HG02981 (cell line): ENCODE data around the gene GRB10.

Source experiments
- ATAC-seq: cut with Tn5 transposase; IDR thresholded peaks from one replicate; pipeline ENCODE4 v1.9.1; 2021; ENCODE audit warnings: mild to moderate bottlenecking, moderate library complexity; ENCODE audit not compliant: unreplicated experiment

The GRB10 gene

DNA sequence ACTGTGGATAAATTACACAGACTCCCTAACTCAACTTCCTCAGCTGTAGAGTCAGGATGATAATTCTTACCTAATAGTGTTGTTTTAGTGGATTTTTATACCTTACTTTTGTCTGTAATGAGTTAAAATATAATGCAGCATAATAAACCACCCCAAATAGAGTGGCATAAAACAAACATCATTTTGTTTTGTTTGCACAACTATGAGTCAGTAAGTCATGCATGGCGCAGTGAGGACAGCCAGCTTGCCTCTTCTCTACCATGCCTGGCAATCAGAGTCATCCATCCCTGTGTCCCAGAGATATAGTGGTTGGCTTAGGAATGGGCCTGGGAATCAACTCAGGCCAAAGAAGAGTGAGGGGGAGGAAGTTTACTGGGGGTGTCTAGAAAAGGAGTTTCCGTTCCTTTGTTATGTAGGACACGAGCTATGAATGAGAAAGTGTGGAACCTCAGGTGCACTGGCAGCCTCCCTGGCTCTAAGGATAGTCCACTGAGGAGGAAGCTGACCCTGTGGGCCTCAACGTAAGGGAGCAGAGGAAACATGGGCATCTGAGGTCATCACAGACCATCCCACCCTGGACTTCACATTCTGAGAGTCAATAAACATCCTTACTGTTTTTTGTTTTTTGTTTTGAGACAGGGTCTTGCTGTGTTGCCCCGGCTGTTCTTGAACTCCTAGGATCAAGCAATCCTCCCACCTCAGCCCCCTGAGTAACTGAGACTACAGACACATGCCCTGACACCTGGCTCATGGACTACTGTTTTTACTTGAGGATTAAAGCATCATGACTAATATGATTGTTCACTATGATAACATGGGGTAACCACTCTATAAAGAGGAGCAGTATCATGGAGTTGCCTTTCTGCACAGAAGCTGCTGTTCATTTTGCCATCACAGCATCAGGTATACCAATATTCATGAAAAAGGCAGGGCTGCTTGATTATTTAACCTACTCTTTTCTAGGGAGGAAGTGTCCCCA, 21.0 kb upstream of the GRB10 start:
- ATAC-seq: no peak

DNA sequence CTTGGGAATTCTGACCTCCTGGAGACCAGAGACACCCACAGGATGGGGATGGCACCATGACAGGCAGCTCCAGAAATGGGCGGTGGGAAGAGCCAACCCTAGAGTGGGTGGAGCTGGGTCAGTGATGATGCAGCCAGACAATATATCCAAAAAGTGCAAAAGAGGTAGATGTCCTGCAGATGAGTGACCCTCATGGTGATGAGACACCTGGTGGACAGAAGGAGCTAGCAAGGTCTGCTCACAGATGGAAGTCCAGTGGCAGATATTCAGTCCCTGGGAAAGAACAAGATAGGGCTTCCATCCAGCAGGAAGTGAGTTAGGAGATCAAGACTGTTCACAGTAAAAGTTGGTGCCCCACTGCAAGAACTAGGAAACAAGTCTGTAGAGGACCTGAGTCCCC, 19.2 kb upstream of the GRB10 start:
- ATAC-seq: no peak

DNA sequence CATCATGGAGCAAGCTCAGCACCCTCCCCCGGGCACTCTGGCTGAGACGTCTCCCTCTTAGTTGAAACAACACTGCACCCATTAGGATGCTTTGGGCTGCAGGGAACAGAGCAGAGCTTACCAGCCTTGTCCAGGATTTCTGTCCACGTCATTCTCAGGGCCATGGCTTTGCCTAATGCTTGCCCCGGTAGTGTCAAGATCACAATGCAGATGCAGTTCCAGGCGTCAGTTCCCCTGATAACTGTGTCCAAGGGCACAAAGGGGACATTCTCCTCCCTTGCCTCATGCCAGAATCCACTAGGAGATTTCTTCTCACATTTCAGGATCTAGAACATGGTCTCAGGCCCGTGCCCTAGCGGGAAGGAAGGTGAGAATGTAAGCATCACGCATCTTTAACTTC, 17.2 kb upstream of the GRB10 start:
- no peak for ATAC-seq

DNA sequence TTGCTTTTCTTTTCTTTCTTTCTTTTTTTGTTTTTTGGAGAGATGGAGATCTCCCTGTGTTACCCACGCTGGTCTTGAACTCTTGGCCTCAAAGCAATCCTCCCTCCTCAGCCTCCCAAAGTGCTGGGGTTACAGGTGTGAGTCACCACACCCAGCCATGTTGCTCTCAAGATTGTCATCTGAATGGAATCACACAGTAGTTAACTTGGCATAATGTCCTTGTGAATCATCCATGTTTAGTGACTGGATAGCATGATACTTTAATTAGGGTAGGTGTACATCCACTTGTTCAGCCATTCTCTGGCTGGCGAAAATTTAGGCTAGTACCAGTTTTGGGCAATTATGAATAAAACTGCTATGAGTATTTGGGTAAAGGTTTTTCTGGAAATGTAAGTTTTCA, 15.4 kb upstream of the GRB10 start:
- ATAC-seq: no peak

DNA sequence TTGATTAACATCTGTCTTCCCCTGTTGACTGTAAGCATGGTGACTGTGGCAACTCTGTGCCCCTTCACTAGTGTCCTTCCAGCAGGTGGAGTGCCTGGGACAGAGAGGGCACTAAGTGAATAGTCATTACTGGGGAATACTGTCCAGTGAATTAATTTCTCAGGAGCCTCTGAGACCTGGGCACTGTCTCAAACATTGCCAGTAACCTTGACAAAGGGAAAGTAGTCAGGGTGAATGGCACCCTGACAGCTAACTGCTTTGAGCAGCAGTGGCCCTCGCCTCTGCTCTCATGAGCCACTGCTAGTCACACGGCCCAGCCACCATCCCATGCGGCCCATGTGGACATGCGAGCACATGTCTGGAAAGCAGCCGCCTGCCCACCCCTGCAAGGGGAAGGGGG, 13.1 kb upstream of the GRB10 start:
- ATAC-seq: no peak

DNA sequence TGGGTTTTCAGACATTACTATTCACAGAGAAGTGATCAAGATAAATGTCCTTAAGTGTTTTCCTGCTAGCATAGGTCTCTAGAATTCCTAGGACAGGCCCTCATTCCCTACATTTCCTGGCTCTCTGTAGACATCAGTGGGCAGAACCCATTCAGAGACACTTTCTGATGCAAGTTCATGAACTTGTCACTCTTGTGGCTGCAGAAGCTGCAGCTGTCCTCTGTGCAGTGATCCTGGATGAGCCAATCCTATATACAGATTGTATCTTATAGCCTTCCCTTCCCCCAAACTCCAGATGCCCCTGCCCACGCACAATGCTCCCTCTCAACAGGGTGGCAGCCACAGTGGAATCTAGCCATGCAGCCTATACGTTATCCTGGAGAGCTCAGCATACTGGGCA, 12.6 kb upstream of the GRB10 start:
- no peak for ATAC-seq

DNA sequence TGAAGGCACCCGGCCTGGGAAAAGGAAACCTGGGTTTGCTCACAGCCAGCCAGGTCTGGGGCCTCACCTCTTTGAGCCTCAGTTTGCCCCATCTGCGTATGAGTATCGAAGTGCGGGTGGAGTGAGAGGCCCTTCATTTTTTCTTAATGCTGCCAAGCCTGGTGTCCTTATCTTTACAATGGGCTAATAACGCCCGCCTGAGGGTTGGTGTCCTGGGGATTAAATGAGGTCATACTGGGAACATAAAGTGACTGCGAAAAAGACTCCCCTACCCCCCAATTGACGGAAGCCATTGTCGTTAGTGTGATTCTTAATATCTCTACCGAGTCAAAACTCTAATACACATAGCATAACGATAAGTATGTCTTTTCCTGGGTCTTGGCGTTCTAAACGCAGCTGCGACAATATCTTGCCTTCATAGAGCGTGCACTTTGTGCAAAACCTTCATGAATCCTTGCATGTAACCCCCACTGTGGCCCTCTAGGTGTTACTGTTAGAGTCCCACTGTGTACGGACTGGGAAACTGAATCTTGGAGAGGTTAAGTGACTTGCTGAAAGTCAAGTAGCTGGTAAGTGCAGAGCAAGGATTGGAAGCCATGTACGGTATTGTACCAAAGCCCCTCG, 11.4 kb upstream of the GRB10 start:
- ATAC-seq: no peak

DNA sequence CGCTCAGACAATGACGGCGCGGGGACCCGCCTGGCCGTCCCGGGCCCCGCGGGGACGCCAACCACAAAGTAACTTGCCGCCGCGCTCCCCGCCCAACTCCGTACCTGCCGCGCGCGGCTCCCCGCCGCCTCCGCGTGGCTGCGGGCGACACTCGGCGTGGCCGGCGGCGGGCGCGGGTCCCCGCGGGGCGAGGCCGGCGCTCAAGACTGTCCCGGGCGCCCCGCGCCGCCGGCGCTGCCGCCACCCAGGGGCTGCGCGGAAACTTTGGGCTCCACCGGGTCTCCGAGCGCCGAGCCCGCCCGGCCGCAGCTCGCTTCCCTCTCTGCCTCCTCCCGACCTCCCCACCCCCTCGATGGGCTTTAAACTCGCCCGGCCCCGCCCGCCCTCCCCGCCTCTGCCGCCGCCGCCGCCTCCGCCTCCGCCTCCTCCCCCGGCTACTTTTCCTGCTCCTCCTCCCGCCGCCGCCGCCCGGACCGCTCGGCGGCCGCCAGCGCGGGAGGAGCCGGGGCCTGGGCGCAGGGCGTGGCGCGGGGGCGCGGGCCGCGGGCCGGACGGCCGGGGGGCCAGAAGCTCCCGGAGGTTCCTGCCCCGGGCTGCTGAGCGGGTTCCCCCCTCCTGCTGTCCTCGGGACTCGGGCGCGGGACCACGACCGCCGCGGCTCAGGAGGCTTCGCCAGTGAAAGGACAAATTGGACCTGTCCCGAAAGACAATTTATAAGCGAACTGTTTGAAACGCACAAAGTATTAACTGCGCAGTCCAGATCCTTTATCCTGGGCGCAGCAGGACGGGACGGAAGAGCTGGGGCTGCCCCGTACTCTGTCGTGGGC, 10.6 kb upstream of the GRB10 start:
- no peak for ATAC-seq

DNA sequence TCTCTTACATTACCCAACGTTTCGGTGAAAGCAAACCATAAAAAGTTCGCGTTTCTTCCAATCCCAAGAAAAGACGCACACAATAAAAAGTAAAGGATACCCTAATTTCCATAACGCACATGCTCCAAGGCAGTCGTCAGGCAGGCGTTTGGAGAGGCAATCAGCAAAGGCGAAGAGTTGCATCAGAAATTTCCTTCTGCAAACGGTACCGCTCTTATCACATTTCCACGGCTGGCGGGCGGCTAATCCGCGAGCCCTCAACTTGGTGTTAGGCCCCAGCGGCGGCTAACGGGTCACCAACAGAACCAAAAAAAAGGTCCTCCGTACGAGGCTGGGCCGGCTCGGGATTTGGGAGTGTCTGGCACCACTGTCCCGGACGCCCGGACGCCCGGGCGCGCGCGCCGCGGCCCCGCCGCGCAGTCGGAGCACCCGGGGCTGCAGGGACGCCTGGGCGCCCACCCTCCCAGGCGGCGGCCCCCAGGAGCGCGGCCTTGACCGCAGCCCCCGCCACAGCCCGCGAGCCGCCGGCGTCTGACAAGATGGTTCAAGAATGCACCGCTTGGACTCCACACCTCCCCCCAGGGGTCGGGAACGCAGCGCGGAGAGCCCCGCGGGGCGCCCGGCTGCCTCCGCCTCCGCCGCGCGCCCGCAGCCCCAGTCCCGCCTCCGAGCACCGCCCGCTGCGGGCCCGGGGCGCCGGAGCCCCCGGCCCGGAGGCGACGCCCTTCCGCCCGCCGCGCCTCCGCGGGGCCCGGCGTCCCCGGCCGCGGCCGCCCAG, 9.8 kb upstream of the GRB10 start:
- ATAC-seq: no peak

DNA sequence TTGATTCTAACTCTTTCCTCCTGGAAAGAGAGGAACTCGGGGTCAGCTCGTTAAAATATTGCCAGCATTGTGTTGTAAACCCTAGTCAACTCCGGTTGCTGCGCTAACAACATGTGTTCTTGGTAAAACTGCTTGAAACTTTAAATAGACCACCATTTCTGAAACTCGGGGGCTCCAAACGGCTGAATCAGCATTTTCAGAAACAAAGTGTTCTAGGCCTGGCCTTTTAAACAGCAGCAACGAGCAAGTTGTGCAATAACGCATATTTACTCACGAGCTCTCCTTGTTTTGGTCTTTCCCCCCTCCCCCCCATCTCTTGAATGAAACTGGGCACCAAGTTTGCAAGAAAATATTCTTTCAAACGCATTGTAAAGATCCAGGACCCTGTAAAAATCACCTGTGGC, 9.2 kb upstream of the GRB10 start:
- ATAC-seq: no peak

DNA sequence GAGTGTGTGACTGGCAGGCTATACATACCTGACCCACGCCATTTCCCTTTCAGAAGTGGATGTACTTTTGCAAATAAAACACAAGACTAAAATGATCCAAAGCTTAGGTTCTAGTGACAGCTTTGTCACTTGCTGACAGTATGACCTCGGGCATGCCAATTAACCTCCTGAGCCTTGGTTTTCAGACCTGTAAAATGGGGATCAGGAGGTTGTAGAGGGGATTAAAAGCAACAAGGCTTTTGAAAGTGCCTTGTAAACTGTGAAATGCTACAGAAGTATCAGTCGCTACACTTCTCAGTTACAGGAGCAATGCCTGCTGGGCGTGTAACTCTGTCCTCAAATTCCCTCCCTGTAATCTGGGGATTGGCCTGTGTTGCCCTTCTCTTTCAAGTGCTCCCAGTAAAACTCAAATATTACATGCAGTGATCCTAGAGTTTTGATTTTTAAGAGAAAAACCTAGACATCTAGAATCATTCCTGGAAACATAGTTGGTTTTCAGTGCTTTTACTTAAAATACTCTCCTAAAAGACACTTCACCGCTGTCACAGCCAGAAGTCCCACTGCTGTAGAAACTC, 8.8 kb upstream of the GRB10 start:
- no peak for ATAC-seq

DNA sequence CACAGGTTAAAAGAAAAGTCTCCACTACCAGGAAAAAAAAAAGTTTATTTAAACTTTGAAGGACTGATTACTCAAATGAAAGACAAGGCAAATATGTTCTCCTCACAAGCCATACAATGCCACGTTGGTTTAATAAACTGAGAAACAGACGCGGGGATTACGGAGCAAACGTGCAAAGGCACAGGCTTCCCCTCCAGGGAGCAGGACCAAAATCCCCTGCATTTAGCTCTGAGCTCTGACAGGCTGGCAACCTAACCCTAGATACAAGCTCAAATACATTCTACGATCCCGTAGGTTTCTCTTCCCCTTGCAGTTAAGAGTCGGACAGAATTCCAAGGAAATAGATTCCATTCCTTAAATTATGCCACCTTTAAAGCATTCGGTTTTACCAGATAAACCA, 7.7 kb upstream of the GRB10 start:
- ATAC-seq: no peak

DNA sequence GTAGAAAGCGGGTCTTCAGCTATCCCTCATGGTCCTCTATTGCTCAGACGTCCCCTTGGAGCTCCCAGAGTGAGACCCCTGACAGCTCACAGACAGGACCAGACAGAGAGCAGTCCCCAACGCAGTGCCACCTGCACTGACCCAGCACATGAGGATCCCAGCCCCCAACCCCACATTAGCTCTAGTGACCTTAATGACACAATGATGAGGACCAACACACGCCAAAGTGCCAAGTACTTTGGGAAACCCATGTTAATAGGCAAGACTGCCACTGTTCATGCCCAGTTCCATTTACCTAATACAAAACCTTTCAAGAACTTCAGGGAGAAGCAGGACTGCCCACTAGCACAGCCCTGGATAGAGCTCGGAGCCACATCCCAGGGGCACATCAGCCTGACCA, 5.7 kb upstream of the GRB10 start:
- ATAC-seq: no peak

DNA sequence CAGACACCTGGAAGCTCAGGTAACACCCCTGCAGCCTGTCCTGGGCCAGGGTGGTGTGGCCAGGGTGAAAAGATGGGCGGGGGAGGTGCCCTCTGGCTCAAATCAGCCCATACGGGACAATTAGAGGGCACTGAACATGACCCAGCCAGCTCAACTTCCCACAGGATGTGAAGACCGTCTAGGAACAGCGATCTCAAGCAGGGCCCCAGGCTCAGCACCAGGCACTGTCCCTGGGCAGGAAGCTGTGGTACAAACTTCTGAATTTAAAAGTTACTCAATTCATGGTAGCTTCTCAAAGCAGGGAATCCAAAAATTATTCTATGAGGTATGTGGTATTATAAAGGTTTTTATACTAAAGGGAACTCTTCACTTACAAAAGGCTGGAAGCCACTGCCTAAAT, 5.1 kb upstream of the GRB10 start:
- ATAC-seq: no peak

DNA sequence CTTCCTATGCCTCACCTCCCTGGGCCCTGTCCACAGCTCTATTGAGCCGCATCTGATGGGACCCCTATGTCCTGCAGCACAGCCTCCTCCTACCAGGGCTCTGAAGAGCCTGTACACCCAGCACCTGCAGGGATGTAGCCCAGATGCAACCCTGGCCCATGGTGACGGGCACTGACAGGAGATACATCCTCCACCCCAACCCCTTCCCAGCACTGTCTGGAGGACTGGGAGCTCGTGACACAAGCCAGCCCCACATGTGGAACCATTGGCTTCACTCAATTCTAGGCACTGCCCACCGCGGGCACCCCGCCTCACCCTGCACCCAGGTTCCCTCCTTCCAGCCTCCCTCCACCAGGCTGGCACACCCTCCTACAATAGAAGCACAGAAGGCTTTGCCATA, 2.6 kb upstream of the GRB10 start:
- no peak for ATAC-seq

DNA sequence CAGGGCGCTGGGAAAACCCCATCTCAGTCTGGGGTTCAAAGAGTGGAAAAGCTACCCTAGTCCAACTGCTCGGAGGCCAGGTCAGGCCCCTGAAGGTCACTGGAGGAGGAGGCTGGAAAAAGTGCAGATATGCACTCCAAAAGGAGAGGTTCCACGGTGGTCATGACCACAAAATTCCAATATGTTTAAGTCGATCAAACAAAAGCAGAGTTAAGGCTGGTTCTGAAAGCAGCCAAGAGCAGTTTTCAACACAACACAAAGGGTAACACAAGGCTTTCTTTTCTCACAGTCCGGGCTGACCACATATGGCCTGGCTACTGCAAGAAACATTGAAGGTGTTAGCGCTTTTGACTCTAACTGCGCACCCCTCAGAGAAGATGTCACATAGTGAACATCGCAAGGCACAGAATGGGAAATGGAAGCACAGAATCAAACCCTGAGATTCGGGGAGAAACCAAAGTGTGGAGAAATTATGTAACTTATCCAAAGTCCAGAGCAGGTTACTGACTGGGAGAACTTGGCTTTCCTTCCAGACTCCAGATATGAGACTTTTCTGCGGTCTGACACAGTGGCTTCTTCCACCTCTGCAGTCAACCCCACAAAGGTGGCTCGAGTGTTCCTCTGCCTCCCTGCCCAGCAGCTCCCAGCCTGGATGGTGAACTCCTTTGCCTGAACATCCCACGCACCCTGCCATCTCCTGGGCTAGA, 1.3 kb upstream of the GRB10 start:
- ATAC-seq: no peak

DNA sequence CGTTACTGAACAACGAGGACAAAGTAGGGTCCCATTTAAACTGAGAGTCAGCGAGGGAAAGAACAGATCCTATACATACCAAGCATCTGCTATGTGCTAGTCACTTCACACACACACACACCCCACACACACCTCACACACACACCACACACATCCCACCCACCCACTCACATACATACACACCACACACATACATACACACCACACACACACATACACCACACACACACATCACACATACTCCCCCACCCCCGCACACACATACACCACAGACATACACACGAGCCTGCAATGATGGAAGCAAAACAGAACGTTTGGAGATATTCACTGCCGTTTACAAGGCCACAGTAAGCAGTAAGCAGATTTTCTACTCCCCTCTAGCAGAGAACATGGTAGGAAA, 607 bp upstream of the GRB10 start:
- ATAC-seq: no peak

DNA sequence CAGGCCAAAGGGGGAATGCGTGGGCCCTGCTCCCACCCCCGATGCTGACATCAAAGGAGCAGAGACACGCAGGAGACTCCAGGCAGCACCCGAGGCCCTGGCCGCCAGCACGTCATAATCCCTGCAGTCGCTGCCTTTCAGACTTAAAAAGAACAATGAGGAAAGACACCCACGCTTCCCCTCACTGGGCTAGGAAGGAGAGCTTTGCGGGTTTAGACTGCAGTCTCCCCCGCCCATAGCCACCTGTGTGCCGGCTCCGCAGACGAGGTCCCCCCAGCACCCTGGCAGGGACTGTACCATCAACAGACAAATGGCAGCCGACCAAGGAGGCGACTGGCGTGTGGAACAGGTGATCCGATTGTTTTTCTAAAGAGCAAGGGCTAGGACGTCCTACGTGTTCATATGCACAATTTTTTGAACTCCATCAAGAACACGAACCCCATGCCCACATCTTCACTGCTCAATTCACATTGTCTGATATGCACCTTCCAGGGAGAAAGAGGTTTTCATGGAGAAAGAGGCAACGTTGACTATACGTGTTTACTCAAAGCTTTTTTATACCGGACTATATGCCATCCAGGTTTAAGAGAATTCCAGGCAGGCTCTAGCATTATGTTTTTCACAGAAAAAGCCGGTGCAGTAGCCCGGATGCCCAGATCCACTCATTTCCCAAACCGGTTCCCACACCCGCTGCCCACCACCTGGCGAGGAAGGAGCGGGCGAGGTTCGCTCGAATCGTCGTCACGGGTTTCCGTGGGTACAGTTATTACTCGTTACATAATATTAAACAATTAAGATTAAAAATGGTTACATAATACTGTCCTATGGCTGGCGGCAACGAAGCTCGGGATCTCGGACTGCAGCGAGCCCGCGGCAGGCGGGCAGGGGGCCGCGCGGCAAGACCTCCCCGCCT, 1.1 kb downstream of the GRB10 start:
- ATAC-seq: no peak

DNA sequence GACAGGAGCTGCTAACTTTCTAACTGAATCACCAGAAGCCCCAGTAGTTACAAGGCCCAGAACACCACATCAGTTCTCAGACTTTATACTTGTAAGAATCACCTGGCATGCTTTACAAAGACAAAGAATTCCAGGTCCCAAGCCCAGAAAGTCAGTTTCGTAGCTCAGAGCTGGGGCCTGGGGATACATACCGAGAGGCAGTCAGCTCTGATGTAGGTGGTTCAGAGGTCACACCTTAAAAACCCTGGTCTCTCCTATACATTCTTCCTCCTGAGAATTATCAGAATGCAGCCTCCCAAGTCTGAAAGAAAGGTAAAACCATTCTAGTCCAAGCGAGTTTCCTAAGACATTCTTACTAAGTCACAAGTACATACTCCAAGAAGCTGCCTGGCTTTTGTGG, 2.3 kb downstream of the GRB10 start:
- no peak for ATAC-seq
